Panc1 (cell line): ENCODE results near the gene NADSYN1.

Experiments
- CTCF ChIP-seq: fragments of 450-650 bp; IDR thresholded peaks from 2 replicates; pipeline ENCODE4 v1.5.1; 2017; ENCODE audit warnings: mild to moderate bottlenecking
- POLR2AphosphoS5 ChIP-seq: IDR thresholded peaks from 2 replicates; pipeline ENCODE4 v1.6.1; 2012; ENCODE audit warnings: mild to moderate bottlenecking, low read depth, low read length, moderate library complexity
- SIN3A ChIP-seq: IDR thresholded peaks from 2 replicates; pipeline ENCODE4 v1.6.1; 2012; ENCODE audit warnings: low read depth, mild to moderate bottlenecking, low read length, moderate library complexity, borderline replicate concordance; ENCODE audit not compliant: insufficient read depth
- TF ChIP-seq, protein P1 (sequence below), 2 experiments: IDR thresholded peaks; 2 replicates each; pipeline ENCODE4 v1.6.1; 2011 to 2012; ENCODE audit warnings: low read depth in 2 of 2, control low read depth in 1 of 2, low read length in 1 of 2, mild to moderate bottlenecking in 1 of 2, moderate library complexity in 1 of 2; ENCODE audit not compliant: insufficient read depth in 1 of 2

- TF ChIP-seq CTCF (no peak), POLR2AphosphoS5 (no peak), SIN3A (no peak)
- TF ChIP-seq, protein P1, sequence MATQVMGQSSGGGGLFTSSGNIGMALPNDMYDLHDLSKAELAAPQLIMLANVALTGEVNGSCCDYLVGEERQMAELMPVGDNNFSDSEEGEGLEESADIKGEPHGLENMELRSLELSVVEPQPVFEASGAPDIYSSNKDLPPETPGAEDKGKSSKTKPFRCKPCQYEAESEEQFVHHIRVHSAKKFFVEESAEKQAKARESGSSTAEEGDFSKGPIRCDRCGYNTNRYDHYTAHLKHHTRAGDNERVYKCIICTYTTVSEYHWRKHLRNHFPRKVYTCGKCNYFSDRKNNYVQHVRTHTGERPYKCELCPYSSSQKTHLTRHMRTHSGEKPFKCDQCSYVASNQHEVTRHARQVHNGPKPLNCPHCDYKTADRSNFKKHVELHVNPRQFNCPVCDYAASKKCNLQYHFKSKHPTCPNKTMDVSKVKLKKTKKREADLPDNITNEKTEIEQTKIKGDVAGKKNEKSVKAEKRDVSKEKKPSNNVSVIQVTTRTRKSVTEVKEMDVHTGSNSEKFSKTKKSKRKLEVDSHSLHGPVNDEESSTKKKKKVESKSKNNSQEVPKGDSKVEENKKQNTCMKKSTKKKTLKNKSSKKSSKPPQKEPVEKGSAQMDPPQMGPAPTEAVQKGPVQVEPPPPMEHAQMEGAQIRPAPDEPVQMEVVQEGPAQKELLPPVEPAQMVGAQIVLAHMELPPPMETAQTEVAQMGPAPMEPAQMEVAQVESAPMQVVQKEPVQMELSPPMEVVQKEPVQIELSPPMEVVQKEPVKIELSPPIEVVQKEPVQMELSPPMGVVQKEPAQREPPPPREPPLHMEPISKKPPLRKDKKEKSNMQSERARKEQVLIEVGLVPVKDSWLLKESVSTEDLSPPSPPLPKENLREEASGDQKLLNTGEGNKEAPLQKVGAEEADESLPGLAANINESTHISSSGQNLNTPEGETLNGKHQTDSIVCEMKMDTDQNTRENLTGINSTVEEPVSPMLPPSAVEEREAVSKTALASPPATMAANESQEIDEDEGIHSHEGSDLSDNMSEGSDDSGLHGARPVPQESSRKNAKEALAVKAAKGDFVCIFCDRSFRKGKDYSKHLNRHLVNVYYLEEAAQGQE (IDR thresholded peaks at IDR 0.05; ENCODE audit: insufficient read depth in 1 of 2, low read depth in 2 of 2, low read length in 1 of 2): no peak
Observed at GRCh38 chr11:71496421-71496820, 43.4 kb downstream of the NADSYN1 start.
